ENCODE measurements around the gene PDCL3.

Gene PDCL3

GRCh38 chr2:100613719-100614118 lies 50.9 kb downstream of the PDCL3 start:
- Histone ChIP-seq H3K9ac (ENCODE audit: low read length) (no peak overlapping the region), H3K4ac (ENCODE audit: low read depth, low read length) (no peak overlapping the region), H4K8ac (ENCODE audit: low read depth, low read length) (no peak overlapping the region), H2AK5ac (ENCODE audit: low read length) (no peak overlapping the region), H4K91ac (ENCODE audit: low read depth, low read length) (no peak overlapping the region), H3K79me1 (ENCODE audit: low read length) (no peaks in the 10 kb centered on the region), H3K27ac (ENCODE audit: low read depth, low read length) (no peak overlapping the region), H4K12ac (ENCODE audit: low read depth, low read length) (no peak overlapping the region), H3K36me3 (ENCODE audit: control insufficient read depth in 1 of 2, insufficient read depth in 2 of 2, low read length in 2 of 2) (no peaks in the 10 kb centered on the region), H2BK5ac (ENCODE audit: low read depth, low read length, poor library complexity) (no peak overlapping the region), H3K4me2 (ENCODE audit: low read length) (no peak overlapping the region), H3K4me3 (ENCODE audit: low read depth, low read length) (no peak overlapping the region), H3K27me3 (ENCODE audit: insufficient read depth, low read length) (no peaks in the 10 kb centered on the region), H3K18ac (ENCODE audit: low read length) (no peak overlapping the region), H2AFZ (ENCODE audit: insufficient read depth, low read length, poor library complexity) (no peak overlapping the region), H3K23ac (ENCODE audit: low read length) (no peak overlapping the region), H2BK120ac (ENCODE audit: insufficient read depth, low read length, poor library complexity) (no peak overlapping the region), H3K9me3 (ENCODE audit: insufficient read depth, low read depth, low read length) (no peaks in the 10 kb centered on the region), H2BK12ac (ENCODE audit: low read length) (no peak overlapping the region), H3K4me1 (ENCODE audit: control insufficient read depth in 1 of 2, insufficient read depth in 2 of 2, low read length in 2 of 2) (no peaks in the 10 kb centered on the region), H3K14ac (ENCODE audit: low read length) (no peak overlapping the region), H3K79me2 (ENCODE audit: control insufficient read depth, insufficient read depth, low read length, poor library complexity) (no peaks in the 10 kb centered on the region)
- DNase-seq, result no peak
- WGBS (ENCODE audit: extremely low coverage, insufficient coverage, insufficient read length), result no CpG with 5 or more reads among the region's 1 CpG

- no peaks in the 10 kb centered on the region for H3K79me2 ChIP-seq (ENCODE audit: control insufficient read depth, insufficient read depth, low read length, poor library complexity)
- no peak overlapping the region for H4K8ac ChIP-seq (ENCODE audit: low read depth, low read length)
- H3K27ac ChIP-seq (ENCODE audit: low read depth, low read length), result no peak overlapping the region
- H2AFZ ChIP-seq (ENCODE audit: insufficient read depth, low read length, poor library complexity), result no peak overlapping the region
- H3K9ac ChIP-seq (ENCODE audit: low read length), result no peak overlapping the region
- no peak overlapping the region for H2BK5ac ChIP-seq (ENCODE audit: low read depth, low read length, poor library complexity)
- H3K4me2 ChIP-seq (ENCODE audit: low read length), result no peak overlapping the region
- H3K18ac ChIP-seq (ENCODE audit: low read length), result no peak overlapping the region
- H2AK5ac ChIP-seq (ENCODE audit: low read length), result no peak overlapping the region
- no CpG with 5 or more reads among the region's 11 CpGs for WGBS (ENCODE audit: extremely low coverage, insufficient coverage, insufficient read length)
- peaks cover 1% of the 10 kb centered on the region for H3K27me3 ChIP-seq (ENCODE audit: insufficient read depth, low read length)
- H3K23ac ChIP-seq (ENCODE audit: low read length), result no peak overlapping the region
- no peak overlapping the region for H4K12ac ChIP-seq (ENCODE audit: low read depth, low read length)
- H3K9me3 ChIP-seq (ENCODE audit: insufficient read depth, low read depth, low read length), result no peaks in the 10 kb centered on the region
- H4K91ac ChIP-seq (ENCODE audit: low read depth, low read length), result no peak overlapping the region
- no peak overlapping the region for H2BK12ac ChIP-seq (ENCODE audit: low read length)
- no peaks in the 10 kb centered on the region for H3K4me1 ChIP-seq (ENCODE audit: control insufficient read depth in 1 of 2, insufficient read depth in 2 of 2, low read length in 2 of 2)
- no peak overlapping the region for H3K14ac ChIP-seq (ENCODE audit: low read length)
- H3K4ac ChIP-seq (ENCODE audit: low read depth, low read length), result no peak overlapping the region
- no peak for DNase-seq
- no peaks in the 10 kb centered on the region for H3K79me1 ChIP-seq (ENCODE audit: low read length)
- H2BK120ac ChIP-seq (ENCODE audit: insufficient read depth, low read length, poor library complexity), result no peak overlapping the region
- H3K36me3 ChIP-seq (ENCODE audit: control insufficient read depth in 1 of 2, insufficient read depth in 2 of 2, low read length in 2 of 2), result no peaks in the 10 kb centered on the region
- H3K4me3 ChIP-seq (ENCODE audit: low read depth, low read length), result no peak overlapping the region
These were observed 51.7 kb downstream of the PDCL3 start for GRCh38 chr2:100614455-100615000.

GRCh38 chr2:100615471-100615870 lies 52.7 kb downstream of the PDCL3 start:
- H4K91ac ChIP-seq (ENCODE audit: low read depth, low read length), result no peak overlapping the region
- no CpG with 5 or more reads among the region's 6 CpGs for WGBS (ENCODE audit: extremely low coverage, insufficient coverage, insufficient read length)
- H2BK12ac ChIP-seq (ENCODE audit: low read length), result no peak overlapping the region
- no peak overlapping the region for H3K14ac ChIP-seq (ENCODE audit: low read length)
- no peak overlapping the region for H3K4me2 ChIP-seq (ENCODE audit: low read length)
- H2AFZ ChIP-seq (ENCODE audit: insufficient read depth, low read length, poor library complexity), result no peak overlapping the region
- H3K23ac ChIP-seq (ENCODE audit: low read length), result no peak overlapping the region
- H3K79me2 ChIP-seq (ENCODE audit: control insufficient read depth, insufficient read depth, low read length, poor library complexity), result no peaks in the 10 kb centered on the region
- H3K18ac ChIP-seq (ENCODE audit: low read length), result no peak overlapping the region
- H3K79me1 ChIP-seq (ENCODE audit: low read length), result no peaks in the 10 kb centered on the region
- no peak overlapping the region for H3K4me3 ChIP-seq (ENCODE audit: low read depth, low read length)
- H2BK120ac ChIP-seq (ENCODE audit: insufficient read depth, low read length, poor library complexity), result no peak overlapping the region
- no peak overlapping the region for H4K8ac ChIP-seq (ENCODE audit: low read depth, low read length)
- H2BK5ac ChIP-seq (ENCODE audit: low read depth, low read length, poor library complexity), result no peak overlapping the region
- DNase-seq, result no peak
- H4K12ac ChIP-seq (ENCODE audit: low read depth, low read length), result no peak overlapping the region
- H3K9me3 ChIP-seq (ENCODE audit: insufficient read depth, low read depth, low read length), result peaks cover 2% of the 10 kb centered on the region
- no peaks in the 10 kb centered on the region for H3K4me1 ChIP-seq (ENCODE audit: control insufficient read depth in 1 of 2, insufficient read depth in 2 of 2, low read length in 2 of 2)
- no peaks in the 10 kb centered on the region for H3K36me3 ChIP-seq (ENCODE audit: control insufficient read depth in 1 of 2, insufficient read depth in 2 of 2, low read length in 2 of 2)
- peaks cover 1% of the 10 kb centered on the region for H3K27me3 ChIP-seq (ENCODE audit: insufficient read depth, low read length)
- H3K4ac ChIP-seq (ENCODE audit: low read depth, low read length), result no peak overlapping the region
- H3K27ac ChIP-seq (ENCODE audit: low read depth, low read length), result no peak overlapping the region
- H3K9ac ChIP-seq (ENCODE audit: low read length), result no peak overlapping the region
- H2AK5ac ChIP-seq (ENCODE audit: low read length), result no peak overlapping the region

DNA sequence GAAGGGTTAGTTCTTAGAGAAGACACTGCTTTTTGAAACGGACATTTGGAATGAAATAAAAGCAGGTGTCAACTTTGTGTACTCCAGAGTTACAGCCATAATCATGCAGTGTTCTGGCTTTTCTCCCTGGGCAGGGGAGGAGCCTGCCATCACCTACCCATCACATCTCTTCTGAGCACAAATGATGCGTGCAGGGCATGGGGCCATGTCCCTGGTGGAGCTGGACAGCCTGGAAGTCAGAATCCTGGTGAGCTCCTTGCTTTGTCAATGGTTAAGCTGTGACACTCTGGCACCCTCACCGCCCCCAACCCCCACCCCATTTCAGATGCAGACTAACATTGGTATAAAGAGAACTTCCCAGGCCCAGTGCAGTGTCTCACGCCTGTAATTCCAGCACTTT lies 53.1 kb downstream of the PDCL3 start:
- Histone ChIP-seq H4K8ac (ENCODE audit: low read depth, low read length) (no peak overlapping the region), H3K27me3 (ENCODE audit: insufficient read depth, low read length) (peaks cover 1% of the 10 kb centered on the region), H2BK5ac (ENCODE audit: low read depth, low read length, poor library complexity) (no peak overlapping the region), H3K79me2 (ENCODE audit: control insufficient read depth, insufficient read depth, low read length, poor library complexity) (no peaks in the 10 kb centered on the region), H2BK120ac (ENCODE audit: insufficient read depth, low read length, poor library complexity) (no peak overlapping the region), H3K14ac (ENCODE audit: low read length) (no peak overlapping the region), H3K4me2 (ENCODE audit: low read length) (no peak overlapping the region), H2AFZ (ENCODE audit: insufficient read depth, low read length, poor library complexity) (no peak overlapping the region), H2AK5ac (ENCODE audit: low read length) (no peak overlapping the region), H4K12ac (ENCODE audit: low read depth, low read length) (no peak overlapping the region), H3K18ac (ENCODE audit: low read length) (no peak overlapping the region), H4K91ac (ENCODE audit: low read depth, low read length) (no peak overlapping the region), H2BK12ac (ENCODE audit: low read length) (no peak overlapping the region), H3K79me1 (ENCODE audit: low read length) (no peaks in the 10 kb centered on the region), H3K27ac (ENCODE audit: low read depth, low read length) (no peak overlapping the region), H3K23ac (ENCODE audit: low read length) (no peak overlapping the region), H3K9me3 (ENCODE audit: insufficient read depth, low read depth, low read length) (peaks cover 2% of the 10 kb centered on the region), H3K4me3 (ENCODE audit: low read depth, low read length) (no peak overlapping the region), H3K4ac (ENCODE audit: low read depth, low read length) (no peak overlapping the region), H3K4me1 (ENCODE audit: control insufficient read depth in 1 of 2, insufficient read depth in 2 of 2, low read length in 2 of 2) (no peaks in the 10 kb centered on the region), H3K9ac (ENCODE audit: low read length) (no peak overlapping the region), H3K36me3 (ENCODE audit: control insufficient read depth in 1 of 2, insufficient read depth in 2 of 2, low read length in 2 of 2) (no peaks in the 10 kb centered on the region)
- no CpG with 5 or more reads among the region's 4 CpGs for WGBS (ENCODE audit: extremely low coverage, insufficient coverage, insufficient read length)
- no peak for DNase-seq
